Osteoblast (primary cell): ENCODE measurements around the gene CHST5. TPM values are rescaled to one million over a fixed set of nuclear protein-coding genes. Genes with fewer than 3 reads are reported as not detected.

Experiments
- DNase-seq: peaks from one replicate; pipeline ENCODE4 v3.0.0; 2011; ENCODE audit warnings: low spot score, mixed read lengths; ENCODE audit not compliant: insufficient read length; ENCODE audit errors: missing footprints
- H2AFZ ChIP-seq: 2 replicates; pipeline ENCODE4 v1.6.0; 2011; ENCODE audit warnings: mild to moderate bottlenecking, low read length
- H3K27ac ChIP-seq: 2 replicates; pipeline ENCODE4 v1.5.1; 2011; ENCODE audit warnings: mild to moderate bottlenecking, low read depth, low read length, moderate library complexity
- H3K27me3 ChIP-seq: 2 replicates; pipeline ENCODE4 v1.6.0; 2012; ENCODE audit warnings: mild to moderate bottlenecking, control low read depth, inconsistent platforms, low read length, moderate library complexity; ENCODE audit not compliant: insufficient read depth
- H3K36me3 ChIP-seq: 2 replicates; pipeline ENCODE4 v1.5.1; 2011; ENCODE audit warnings: mild to moderate bottlenecking, low read length, control low read depth, moderate library complexity; ENCODE audit not compliant: insufficient read depth
- H3K4me1 ChIP-seq: 2 replicates; pipeline ENCODE4 v1.5.1; 2011; ENCODE audit warnings: mild to moderate bottlenecking, low read length, control low read depth, moderate library complexity; ENCODE audit not compliant: insufficient read depth
- H3K4me2 ChIP-seq: 2 replicates; pipeline ENCODE4 v1.6.0; 2011; ENCODE audit warnings: mild to moderate bottlenecking, low read length; ENCODE audit not compliant: insufficient read depth
- H3K4me3 ChIP-seq: fragments of 200-600 bp; sonication (generic); 3 replicates; pipeline ENCODE4 v1.5.1; 2012; ENCODE audit warnings: mild to moderate bottlenecking, low read length, inconsistent platforms; ENCODE audit not compliant: insufficient read depth
- H3K79me2 ChIP-seq: 2 replicates; pipeline ENCODE4 v1.6.0; 2012; ENCODE audit warnings: mild to moderate bottlenecking, low read length, control low read depth, inconsistent platforms; ENCODE audit not compliant: insufficient read depth
- H3K9me3 ChIP-seq: 2 replicates; pipeline ENCODE4 v1.5.1; 2011; ENCODE audit warnings: low read depth, low read length, control low read depth
- H4K20me1 ChIP-seq: 2 replicates; pipeline ENCODE4 v1.6.0; 2012; ENCODE audit warnings: mild to moderate bottlenecking, low read length, control low read depth; ENCODE audit not compliant: insufficient read depth
- total RNA-seq: library from RNA; depleted of rRNA; stranded (reverse); fragments of >200 nt; gene quantifications from 2 replicates; pipeline ENCODE4 v1.2.3, GENCODE V29; 2012
- TF ChIP-seq, protein P1 (sequence below): IDR thresholded peaks from 2 replicates; pipeline ENCODE4 v1.5.1; 2011; ENCODE audit warnings: mild to moderate bottlenecking, low read depth, low read length, moderate library complexity; ENCODE audit errors: extremely low read depth

Gene CHST5
- total RNA-seq = under 0.01 TPM in 1 of 2 replicates, not detected in the other

DNA sequence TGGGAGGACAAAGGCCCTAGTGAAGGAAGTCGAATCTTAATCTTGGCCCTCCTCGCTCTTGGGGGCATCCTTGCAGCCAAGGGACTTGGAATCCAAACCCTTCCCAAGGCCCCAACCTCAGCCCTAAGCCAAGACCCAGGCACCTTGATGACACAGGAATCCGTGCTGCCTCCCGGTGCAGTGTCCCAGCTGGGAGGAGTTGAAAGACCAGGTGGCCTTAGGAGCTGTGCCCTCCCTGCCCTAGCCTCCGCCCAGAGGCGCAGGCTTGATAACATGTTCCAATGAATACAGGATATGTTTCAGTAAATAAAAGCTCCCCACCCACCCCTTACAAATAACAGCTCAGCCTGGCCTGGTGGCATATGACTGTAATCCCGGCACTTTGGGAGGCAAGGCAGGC is at the start of gene CHST5:
TSS of gene CHST5 (minus strand) at position 208 of the 400 bp plus-strand sequence. CDS start 5,724 bp downstream, outside the sequence.
- no peaks in the 10 kb centered on the region for H3K36me3 ChIP-seq
- TF ChIP-seq, protein P1, sequence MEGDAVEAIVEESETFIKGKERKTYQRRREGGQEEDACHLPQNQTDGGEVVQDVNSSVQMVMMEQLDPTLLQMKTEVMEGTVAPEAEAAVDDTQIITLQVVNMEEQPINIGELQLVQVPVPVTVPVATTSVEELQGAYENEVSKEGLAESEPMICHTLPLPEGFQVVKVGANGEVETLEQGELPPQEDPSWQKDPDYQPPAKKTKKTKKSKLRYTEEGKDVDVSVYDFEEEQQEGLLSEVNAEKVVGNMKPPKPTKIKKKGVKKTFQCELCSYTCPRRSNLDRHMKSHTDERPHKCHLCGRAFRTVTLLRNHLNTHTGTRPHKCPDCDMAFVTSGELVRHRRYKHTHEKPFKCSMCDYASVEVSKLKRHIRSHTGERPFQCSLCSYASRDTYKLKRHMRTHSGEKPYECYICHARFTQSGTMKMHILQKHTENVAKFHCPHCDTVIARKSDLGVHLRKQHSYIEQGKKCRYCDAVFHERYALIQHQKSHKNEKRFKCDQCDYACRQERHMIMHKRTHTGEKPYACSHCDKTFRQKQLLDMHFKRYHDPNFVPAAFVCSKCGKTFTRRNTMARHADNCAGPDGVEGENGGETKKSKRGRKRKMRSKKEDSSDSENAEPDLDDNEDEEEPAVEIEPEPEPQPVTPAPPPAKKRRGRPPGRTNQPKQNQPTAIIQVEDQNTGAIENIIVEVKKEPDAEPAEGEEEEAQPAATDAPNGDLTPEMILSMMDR = no peak
- H3K4me3 ChIP-seq = no peak within 1 kb of the TSS
- no peaks in the 10 kb centered on the region for H3K9me3 ChIP-seq
- H4K20me1 ChIP-seq = no peaks in the 10 kb centered on the region
- peaks cover 11% of the 10 kb centered on the region for H3K27me3 ChIP-seq
- H3K79me2 ChIP-seq = no peaks in the 10 kb centered on the region
- no peak within 1 kb of the TSS for H3K27ac ChIP-seq
- no peak within 1 kb of the TSS for H3K4me2 ChIP-seq
- H2AFZ ChIP-seq = no peak within 1 kb of the TSS
- DNase-seq = peak; percentile 57
- H3K4me1 ChIP-seq = no peaks in the 10 kb centered on the region

DNA sequence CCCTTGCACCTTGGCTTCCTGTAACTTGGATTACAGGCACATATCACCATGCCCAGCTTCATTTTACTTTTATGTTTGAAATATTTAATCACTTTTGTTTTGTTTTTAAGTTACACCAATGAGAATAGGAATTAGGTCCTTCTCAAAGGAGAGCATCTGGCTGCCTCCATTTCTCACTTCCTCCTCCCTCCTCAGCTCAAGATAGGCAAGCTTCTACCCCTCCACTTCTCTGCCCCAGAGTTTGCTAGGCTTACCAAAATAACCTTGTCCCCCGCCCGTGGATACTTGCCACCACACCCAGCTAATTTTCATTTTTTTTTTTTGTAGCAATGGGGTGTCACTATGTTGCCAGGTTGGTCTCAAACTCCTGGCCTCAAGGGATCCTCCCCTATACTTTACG is 48.2 kb upstream of the CHST5 start:
- Histone ChIP-seq H3K4me1 (no peaks in the 10 kb centered on the region), H3K27me3 (no peaks in the 10 kb centered on the region), H3K79me2 (no peaks in the 10 kb centered on the region), H3K27ac (no peak overlapping the region), H3K36me3 (peaks cover 3% of the 10 kb centered on the region), H2AFZ (no peak overlapping the region), H3K4me3 (no peak overlapping the region), H3K4me2 (no peak overlapping the region), H3K9me3 (no peaks in the 10 kb centered on the region), H4K20me1 (no peaks in the 10 kb centered on the region)
- DNase-seq = no peak
- TF ChIP-seq, protein P1 = no peak

DNA sequence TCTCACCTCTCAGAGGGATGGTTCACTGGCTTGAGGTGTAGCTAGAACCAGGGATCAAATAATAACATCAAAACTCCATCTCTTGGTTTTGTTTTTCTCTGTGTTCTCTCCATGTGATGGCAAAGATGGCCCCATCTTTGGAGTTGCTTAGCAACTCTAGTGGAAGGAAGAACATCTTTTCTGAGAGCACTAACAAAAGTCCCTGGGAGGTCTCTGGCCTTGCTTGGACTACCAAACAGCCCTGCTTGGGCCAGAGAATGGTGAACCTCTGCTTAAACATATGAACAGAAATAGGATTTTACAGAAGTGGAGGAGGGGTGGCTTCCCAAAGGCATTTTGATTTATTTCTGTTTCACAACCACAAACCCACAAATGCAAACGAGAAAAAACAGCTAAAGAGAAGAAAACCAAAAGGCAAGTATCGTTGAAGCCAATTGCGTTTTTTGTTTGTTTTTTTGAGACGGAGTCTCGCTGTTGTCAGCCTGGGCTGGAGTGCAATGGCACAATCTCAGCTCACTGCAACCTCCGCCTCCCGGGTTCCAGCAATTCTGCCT is 43.5 kb upstream of the CHST5 start:
- H3K79me2 ChIP-seq = peaks cover 4% of the 10 kb centered on the region
- no peaks in the 10 kb centered on the region for H3K27me3 ChIP-seq
- no peak overlapping the region for H2AFZ ChIP-seq
- H3K4me3 ChIP-seq = no peak overlapping the region
- H3K36me3 ChIP-seq = peaks cover 39% of the 10 kb centered on the region
- DNase-seq = no peak
- TF ChIP-seq, protein P1 = no peak
- no peaks in the 10 kb centered on the region for H3K9me3 ChIP-seq
- peaks cover 5% of the 10 kb centered on the region for H4K20me1 ChIP-seq
- H3K27ac ChIP-seq = no peak overlapping the region
- no peak overlapping the region for H3K4me2 ChIP-seq
- no peaks in the 10 kb centered on the region for H3K4me1 ChIP-seq

DNA sequence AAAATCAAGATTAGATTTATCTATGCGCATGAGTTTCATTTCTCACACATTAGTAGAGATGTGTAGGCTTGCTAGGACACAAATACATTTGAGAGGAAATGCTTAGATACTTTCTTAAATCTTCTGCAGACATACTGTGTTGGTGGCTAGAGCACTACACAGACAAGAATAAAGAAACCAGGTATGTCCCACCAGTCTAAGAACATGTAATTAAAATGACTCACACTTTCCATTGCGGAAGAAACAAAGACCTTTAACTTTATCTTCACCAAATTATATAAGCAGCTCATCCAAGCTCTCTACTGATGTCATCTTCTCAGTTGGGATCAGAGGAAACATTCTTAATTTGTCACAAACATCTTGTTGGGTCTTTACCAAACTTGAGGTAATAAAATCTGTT is 42.8 kb upstream of the CHST5 start:
- Histone ChIP-seq H3K9me3 (no peaks in the 10 kb centered on the region), H3K4me2 (no peak overlapping the region), H3K4me1 (no peaks in the 10 kb centered on the region), H4K20me1 (peaks cover 5% of the 10 kb centered on the region), H3K27ac (no peak overlapping the region), H3K36me3 (peaks cover 45% of the 10 kb centered on the region), H2AFZ (no peak overlapping the region), H3K4me3 (no peak overlapping the region), H3K79me2 (peaks cover 6% of the 10 kb centered on the region), H3K27me3 (no peaks in the 10 kb centered on the region)
- no peak for DNase-seq
- TF ChIP-seq, protein P1 = no peak
